Neural cell (in vitro differentiated cells): ENCODE measurements around the gene SMTN. TPM values are rescaled to one million over a fixed set of nuclear protein-coding genes. Genes with fewer than 3 reads are reported as not detected.

Experiments used
- H2AFZ ChIP-seq: fragments of 200-600, 300-800 bp; sonication (generic), shearing (Covaris generic); 2 replicates; pipeline ENCODE4 v1.6.0; 2014; ENCODE audit warnings: low read depth, mild to moderate bottlenecking, antibody characterized with exemption, low read length, moderate library complexity
- H3F3A ChIP-seq: fragments of 200-600 bp; shearing (Covaris generic); 2 replicates; pipeline ENCODE4 v1.6.1; 2016; ENCODE audit warnings: mild to moderate bottlenecking, moderate library complexity, mixed read lengths, antibody characterized with exemption, low read length; ENCODE audit not compliant: insufficient read depth, poor library complexity, severe bottlenecking
- H3K27ac ChIP-seq: fragments of 200-600, 300-800 bp; sonication (generic), shearing (Covaris generic); 2 replicates; pipeline ENCODE4 v1.5.1; 2014; ENCODE audit warnings: mild to moderate bottlenecking, low read length, moderate library complexity
- H3K27me3 ChIP-seq: fragments of 300-800, 200-600 bp; sonication (generic), shearing (Covaris generic); 2 replicates; pipeline ENCODE4 v1.6.0; 2014; ENCODE audit warnings: mild to moderate bottlenecking, low read depth, low read length, moderate library complexity; ENCODE audit not compliant: insufficient read depth
- H3K36me3 ChIP-seq: fragments of 300-800, 200-600 bp; sonication (generic), shearing (Covaris generic); 2 replicates; pipeline ENCODE4 v1.5.1; 2014; ENCODE audit warnings: mild to moderate bottlenecking, antibody characterized with exemption, low read length, moderate library complexity; ENCODE audit not compliant: insufficient read depth
- H3K4me2 ChIP-seq: fragments of 300-800, 200-600 bp; sonication (generic), shearing (Covaris generic); 2 replicates; pipeline ENCODE4 v1.6.0; 2014; ENCODE audit warnings: mild to moderate bottlenecking, low read length
- H3K4me3 ChIP-seq: fragments of 300-800, 200-600 bp; sonication (generic), shearing (Covaris generic); 2 replicates; pipeline ENCODE4 v1.5.1; 2014; ENCODE audit warnings: mild to moderate bottlenecking, low read length, moderate library complexity
- H3K79me2 ChIP-seq: fragments of 200-600 bp; shearing (Covaris generic); replicated peaks from 2 replicates; pipeline ENCODE4 v1.6.0; 2014; ENCODE audit warnings: mild to moderate bottlenecking, low read length, moderate library complexity; ENCODE audit not compliant: insufficient read depth
- H3K9ac ChIP-seq: fragments of 300-800, 200-600 bp; sonication (generic), shearing (Covaris generic); 2 replicates; pipeline ENCODE4 v1.6.1; 2016; ENCODE audit warnings: mild to moderate bottlenecking, low read length, mixed read lengths
- H3K9me2 ChIP-seq: fragments of 200-600 bp; shearing (Covaris generic); 2 replicates; pipeline ENCODE4 v1.6.1; 2016; ENCODE audit warnings: mild to moderate bottlenecking, low read length, mixed read lengths; ENCODE audit not compliant: insufficient read depth
- H3K9me3 ChIP-seq: fragments of 200-600, 300-800 bp; sonication (generic), shearing (Covaris generic); 2 replicates; pipeline ENCODE4 v1.6.1; 2016; ENCODE audit warnings: mild to moderate bottlenecking, mixed run types, low read length, moderate library complexity, mixed read lengths
- H4K20me1 ChIP-seq: fragments of 200-600 bp; shearing (Covaris generic); 2 replicates; pipeline ENCODE4 v1.6.1; 2016; ENCODE audit warnings: mild to moderate bottlenecking, mixed run types; ENCODE audit not compliant: insufficient read depth
- CTCF ChIP-seq: fragments of 450-650 bp; IDR thresholded peaks from 2 replicates; pipeline ENCODE4 v1.5.1; 2014; ENCODE audit warnings: antibody characterized with exemption, mild to moderate bottlenecking, moderate library complexity; ENCODE audit not compliant: poor library complexity, severe bottlenecking
- EP300 ChIP-seq: fragments of 450-650 bp; conservative IDR thresholded peaks from 2 replicates; pipeline ENCODE4 v1.6.1; 2014; ENCODE audit warnings: antibody characterized with exemption, mild to moderate bottlenecking, moderate library complexity; ENCODE audit not compliant: poor library complexity, severe bottlenecking
- EZH2 ChIP-seq: fragments of 200-600, 300-800 bp; shearing (Covaris generic), sonication (generic); IDR thresholded peaks from 2 replicates; pipeline ENCODE4 v1.6.1; 2014; ENCODE audit warnings: antibody characterized with exemption, low read length, borderline replicate concordance, mild to moderate bottlenecking; ENCODE audit not compliant: insufficient read depth, poor library complexity, severe bottlenecking
- MXI1 ChIP-seq: fragments of 450-650 bp; conservative IDR thresholded peaks from 2 replicates; pipeline ENCODE4 v1.6.1; 2014; ENCODE audit warnings: antibody characterized with exemption, mild to moderate bottlenecking; ENCODE audit not compliant: poor library complexity, severe bottlenecking
- POLR2AphosphoS5 ChIP-seq: IDR thresholded peaks from 2 replicates; pipeline ENCODE4 v1.6.1; 2012
- RAD21 ChIP-seq: fragments of 450-650 bp; conservative IDR thresholded peaks from 2 replicates; pipeline ENCODE4 v1.6.1; 2014; ENCODE audit warnings: antibody characterized with exemption, mild to moderate bottlenecking, moderate library complexity
- REST ChIP-seq: IDR thresholded peaks from 2 replicates; pipeline ENCODE4 v1.6.1; 2012; ENCODE audit warnings: borderline replicate concordance
- SMC3 ChIP-seq: fragments of 450-650 bp; conservative IDR thresholded peaks from 2 replicates; pipeline ENCODE4 v1.6.1; 2014; ENCODE audit warnings: antibody characterized with exemption, mild to moderate bottlenecking, moderate library complexity; ENCODE audit not compliant: poor library complexity
- TAF1 ChIP-seq: IDR thresholded peaks from 2 replicates; pipeline ENCODE4 v1.6.1; 2012; ENCODE audit warnings: low read depth
- polyA plus RNA-seq: library from polyadenylated mRNA; depleted of rRNA; stranded (reverse); fragments of >200 nt; gene quantifications from 2 replicates; pipeline ENCODE4 v1.2.3, GENCODE V29; 2014

Gene SMTN
- polyA plus RNA-seq, 1 donor from 2014 or later: 3.4 TPM

- TF ChIP-seq POLR2AphosphoS5 (no peak), CTCF (no peak), EP300 (no peak), MXI1 (no peak)
- Histone ChIP-seq H3K4me2 (no peak overlapping the region), H2AFZ (no peak overlapping the region), H3K27me3 (no peaks in the 10 kb centered on the region), H3F3A (no peaks in the 10 kb centered on the region), H3K27ac (no peak overlapping the region), H3K4me3 (no peak overlapping the region), H3K79me2 (no peaks in the 10 kb centered on the region), H4K20me1 (no peaks in the 10 kb centered on the region), H3K9me3 (no peaks in the 10 kb centered on the region), H3K36me3 (no peaks in the 10 kb centered on the region), H3K9me2 (no peaks in the 10 kb centered on the region), H3K9ac (no peak overlapping the region)
Observed at GRCh38 chr22:31045900-31046538, 35.1 kb upstream of the SMTN start.

- no peak for TF ChIP-seq TAF1
- no peak for TF ChIP-seq POLR2AphosphoS5
- TF ChIP-seq CTCF: no peak
- TF ChIP-seq EZH2: no peak
- no peak for TF ChIP-seq MXI1
- TF ChIP-seq RAD21: no peak
- no peak for TF ChIP-seq SMC3
- TF ChIP-seq REST: no peak
- TF ChIP-seq EP300: no peak
- H3K4me2 ChIP-seq: no peak overlapping the region
- H3K9me2 ChIP-seq: no peaks in the 10 kb centered on the region
- no peak overlapping the region for H2AFZ ChIP-seq
- H4K20me1 ChIP-seq: no peaks in the 10 kb centered on the region
- no peaks in the 10 kb centered on the region for H3F3A ChIP-seq
- H3K9me3 ChIP-seq: no peaks in the 10 kb centered on the region
- H3K4me3 ChIP-seq: no peak overlapping the region
- H3K36me3 ChIP-seq: no peaks in the 10 kb centered on the region
- H3K9ac ChIP-seq: no peak overlapping the region
- no peaks in the 10 kb centered on the region for H3K79me2 ChIP-seq
- no peak overlapping the region for H3K27ac ChIP-seq
- no peaks in the 10 kb centered on the region for H3K27me3 ChIP-seq
Observed at GRCh38 chr22:31046539-31047226, 34.4 kb upstream of the SMTN start.
